Stomach (tissue), 9 donors: ENCODE data around the gene RYR3. TPM values are rescaled to one million over a fixed set of nuclear protein-coding genes. Genes with fewer than 3 reads are reported as not detected.

ENCODE experiments used
- DNase-seq, 2 donors: peaks; one replicate each; pipeline versions ENCODE4 v3.0.0 to v3.0.0-alpha.2; 2013 to 2019
- H3K27ac ChIP-seq, 5 donors: fragments of 200-600 bp in 4 of 5; sonication (generic) in 4 of 5; one replicate each; pipeline ENCODE4 v1.5.1; 2013 to 2019; ENCODE audit warnings: mild to moderate bottlenecking in 1 of 5, moderate library complexity in 1 of 5
- H3K27me3 ChIP-seq, 3 donors: fragments of 200-600 bp; sonication (generic); one replicate each; pipeline ENCODE4 v1.5.1; 2017 to 2019; ENCODE audit warnings: mixed run types in 1 of 3
- H3K36me3 ChIP-seq, 4 donors: fragments of 200-600 bp; sonication (generic); 1 replicate in 3 of 4; 2 replicates in 1 of 4; pipeline ENCODE4 v1.5.1; 2016 to 2019
- H3K4me1 ChIP-seq, 4 donors: fragments of 200-600 bp; sonication (generic); one replicate each; pipeline ENCODE4 v1.5.1; 2016 to 2019
- H3K4me3 ChIP-seq, 4 donors: fragments of 200-600 bp; sonication (generic) in 3 of 4; one replicate each; pipeline ENCODE4 v1.5.1; 2016 to 2019; ENCODE audit warnings: mild to moderate bottlenecking in 1 of 4
- H3K9me3 ChIP-seq, 4 donors: fragments of 200-600 bp; sonication (generic); one replicate each; pipeline ENCODE4 v1.5.1; 2016 to 2019
- EP300 ChIP-seq: sonication (generic); formaldehyde crosslinking; IDR thresholded peaks from one replicate; pipeline ENCODE4 v1.6.1; 2017; ENCODE audit warnings: antibody characterized with exemption
- POLR2A ChIP-seq, 4 donors: fragments of 450-650 bp; IDR thresholded peaks; one replicate each; pipeline ENCODE4 v1.6.1; 2016; ENCODE audit warnings: antibody characterized with exemption in 4 of 4, control low read depth in 2 of 4, mild to moderate bottlenecking in 1 of 4, moderate library complexity in 1 of 4
- POLR2AphosphoS5 ChIP-seq, 3 donors: sonication (generic); formaldehyde crosslinking; IDR thresholded peaks; one replicate each; pipeline ENCODE4 v1.6.1; 2016; ENCODE audit warnings: antibody characterized with exemption in 3 of 3
- WGBS, 5 donors: extraction: QIAGEN DNeasy Blood & Tissue Kit in 3 of 5; methylation state at CpG; one replicate each; pipeline versions ENCODE4 v1.1.5 to v1.1.7; 2013 to 2018; 5-methylcytosine and 5-hydroxymethylcytosine counted together
- intact Hi-C: fragments of 100-400 bp; cut with DNase I; formaldehyde crosslinking; loops from one replicate; pipeline ENCODE4 v1.15.1; 2023; ENCODE audit warnings: low total_unique reads
- polyA plus RNA-seq, 3 donors: library from polyadenylated mRNA; stranded (reverse); fragments of 200-250 nt; gene quantifications; one replicate each; pipeline ENCODE4 v1.2.3, GENCODE V29; 2013
- total RNA-seq, 5 donors: library from RNA; depleted of rRNA; stranded (reverse); fragments of >200 nt; gene quantifications; one replicate each; pipeline versions ENCODE4 v1.1.0 to v1.2.3, GENCODE V29; 2014 to 2016
- TF ChIP-seq, protein P1 (sequence below), 7 experiments: fragments of 450-650 bp in 4 of 7; fragments of 200-600 bp in 3 of 7; sonication (generic) in 3 of 7; IDR thresholded peaks; one replicate each; pipeline ENCODE4 v1.5.1; 2016 to 2019; ENCODE audit warnings: antibody characterized with exemption in 7 of 7, control low read depth in 2 of 7, mild to moderate bottlenecking in 1 of 7
- donor health status: healthy with polysubstance abuse.
- donor health status: Bipolar disorder and iron deficiency.
- donor health status: healthy.

RYR3 gene
- total and polyA plus RNA-seq, 8 donors: 0.12 to 36.2 (median 4.0) TPM

DNA sequence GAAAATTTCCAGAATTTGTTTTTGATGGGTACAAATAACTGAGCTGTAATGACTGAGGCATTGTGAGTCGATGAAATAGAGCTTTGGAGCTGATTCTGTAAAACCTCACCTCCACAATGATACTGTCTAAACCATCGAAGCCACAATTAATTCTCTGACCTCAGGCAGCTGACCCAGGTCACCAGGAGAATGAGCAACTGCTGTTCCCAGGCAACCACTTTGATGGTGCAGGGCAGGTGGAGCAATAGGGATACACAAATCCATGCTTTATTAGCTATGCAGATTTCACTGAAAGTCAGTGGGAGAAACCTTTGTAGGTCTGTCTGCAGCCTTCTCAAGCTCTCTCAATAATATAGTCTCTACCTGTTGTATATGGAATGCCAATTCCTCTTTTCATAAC is 204.4 kb downstream of the RYR3 start:
- no peak for DNase-seq
- Histone ChIP-seq H3K36me3 (no peaks in the 10 kb centered on the region), H3K4me3 (no peak overlapping the region), H3K9me3 (no peaks in the 10 kb centered on the region), H3K27ac (no peak overlapping the region), H3K27me3 (no peaks in the 10 kb centered on the region), H3K4me1 (no peaks in the 10 kb centered on the region)
- TF ChIP-seq, protein P1, sequence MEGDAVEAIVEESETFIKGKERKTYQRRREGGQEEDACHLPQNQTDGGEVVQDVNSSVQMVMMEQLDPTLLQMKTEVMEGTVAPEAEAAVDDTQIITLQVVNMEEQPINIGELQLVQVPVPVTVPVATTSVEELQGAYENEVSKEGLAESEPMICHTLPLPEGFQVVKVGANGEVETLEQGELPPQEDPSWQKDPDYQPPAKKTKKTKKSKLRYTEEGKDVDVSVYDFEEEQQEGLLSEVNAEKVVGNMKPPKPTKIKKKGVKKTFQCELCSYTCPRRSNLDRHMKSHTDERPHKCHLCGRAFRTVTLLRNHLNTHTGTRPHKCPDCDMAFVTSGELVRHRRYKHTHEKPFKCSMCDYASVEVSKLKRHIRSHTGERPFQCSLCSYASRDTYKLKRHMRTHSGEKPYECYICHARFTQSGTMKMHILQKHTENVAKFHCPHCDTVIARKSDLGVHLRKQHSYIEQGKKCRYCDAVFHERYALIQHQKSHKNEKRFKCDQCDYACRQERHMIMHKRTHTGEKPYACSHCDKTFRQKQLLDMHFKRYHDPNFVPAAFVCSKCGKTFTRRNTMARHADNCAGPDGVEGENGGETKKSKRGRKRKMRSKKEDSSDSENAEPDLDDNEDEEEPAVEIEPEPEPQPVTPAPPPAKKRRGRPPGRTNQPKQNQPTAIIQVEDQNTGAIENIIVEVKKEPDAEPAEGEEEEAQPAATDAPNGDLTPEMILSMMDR (IDR thresholded peaks at IDR 0.05): no peak
- TF ChIP-seq EP300: no peak
- TF ChIP-seq POLR2AphosphoS5 (IDR thresholded peaks at IDR 0.05): no peak
- TF ChIP-seq POLR2A (IDR thresholded peaks at IDR 0.05): no peak
- intact Hi-C loops: no loop called here
- 40 to 71% (median 55%) methylated on average over 2 of the region's 2 CpGs for WGBS, 5 donors

DNA sequence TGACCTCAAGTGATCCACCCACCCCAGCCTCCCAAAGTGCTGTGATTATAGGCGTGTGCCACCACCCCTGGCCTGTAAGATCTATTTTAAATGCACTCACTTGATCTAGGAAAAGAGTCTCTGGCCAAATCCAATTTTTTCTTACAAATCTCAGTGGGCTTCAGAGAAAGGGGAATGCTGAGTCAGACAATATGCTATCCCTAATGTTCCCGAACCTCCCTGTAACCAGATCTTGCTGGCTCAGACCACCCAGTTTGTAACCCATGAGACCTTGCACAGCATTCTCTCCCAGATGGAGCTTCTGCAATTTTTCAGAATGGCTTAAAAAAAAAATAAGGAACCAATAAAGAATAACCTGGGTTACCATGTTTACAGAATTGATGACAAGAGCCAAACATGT is 205.8 kb downstream of the RYR3 start:
- 61 to 80% (median 70%) methylated on average over 2 of the region's 2 CpGs for WGBS, 5 donors
- intact Hi-C loops: no loop called here
- no peaks in the 10 kb centered on the region for H3K27me3 ChIP-seq
- no peak for TF ChIP-seq EP300
- TF ChIP-seq POLR2A (IDR thresholded peaks at IDR 0.05): no peak
- H3K4me1 ChIP-seq: no peaks in the 10 kb centered on the region
- H3K27ac ChIP-seq: no peak overlapping the region
- no peak for DNase-seq
- H3K4me3 ChIP-seq: no peak overlapping the region
- no peaks in the 10 kb centered on the region for H3K36me3 ChIP-seq
- no peaks in the 10 kb centered on the region for H3K9me3 ChIP-seq

DNA sequence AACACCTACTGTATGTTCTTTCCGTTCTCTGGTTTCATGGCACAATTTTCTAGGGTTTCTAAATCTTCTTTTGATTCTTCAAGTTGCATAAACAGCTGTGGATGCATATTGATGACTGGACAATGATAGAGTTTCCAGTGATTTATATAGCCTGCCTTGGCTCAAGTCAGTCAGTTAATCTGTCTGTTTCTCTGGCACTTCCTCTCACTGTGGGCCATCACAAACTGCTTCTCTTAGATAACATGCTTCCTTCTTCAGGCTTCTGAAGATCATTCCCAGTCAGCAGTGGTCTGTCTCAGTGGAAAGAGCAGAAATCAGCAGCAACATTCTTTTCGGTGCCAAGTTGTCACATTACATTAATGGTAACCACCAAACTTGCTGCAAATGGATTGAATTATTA is 207.2 kb downstream of the RYR3 start:
- H3K4me1 ChIP-seq: no peaks in the 10 kb centered on the region

DNA sequence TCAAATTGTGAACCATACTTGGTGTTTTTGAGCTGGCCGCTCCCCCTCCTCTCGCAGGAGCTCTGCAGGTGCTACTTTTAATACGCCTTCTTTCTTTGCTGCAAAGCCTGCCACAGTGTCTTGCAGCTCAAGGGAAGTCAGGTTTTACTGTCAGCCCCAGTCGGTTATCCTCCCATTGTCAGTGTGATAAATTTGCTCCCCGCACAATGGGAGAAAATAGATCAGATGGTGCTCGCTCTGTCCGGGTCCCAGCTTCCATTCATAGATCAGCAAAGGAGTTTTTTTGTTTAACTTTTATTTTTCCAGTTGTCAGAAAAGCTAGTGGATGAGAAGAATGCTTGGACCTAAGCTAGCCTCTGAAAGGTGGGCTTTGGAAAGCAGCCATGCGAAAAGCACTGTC is 207.7 kb downstream of the RYR3 start:
- WGBS, 5 donors: 72 to 79% (median 73%) methylated on average over 8 of the region's 8 CpGs
- Histone ChIP-seq H3K27ac (no peak overlapping the region), H3K27me3 (no peaks in the 10 kb centered on the region), H3K36me3 (no peaks in the 10 kb centered on the region), H3K4me1 (no peaks in the 10 kb centered on the region), H3K4me3 (no peak overlapping the region), H3K9me3 (no peaks in the 10 kb centered on the region)
- no peak for DNase-seq
- intact Hi-C loops: no loop called here
- TF ChIP-seq POLR2A (IDR thresholded peaks at IDR 0.05): no peak
- TF ChIP-seq POLR2AphosphoS5 (IDR thresholded peaks at IDR 0.05): no peak
- TF ChIP-seq, protein P1 (IDR thresholded peaks at IDR 0.05): no peak
- TF ChIP-seq EP300: no peak

More for the DNA sequence above, 207.2 kb downstream of the RYR3 start:
- intact Hi-C loops: no loop called here
- TF ChIP-seq POLR2A (IDR thresholded peaks at IDR 0.05) (no peak), POLR2AphosphoS5 (IDR thresholded peaks at IDR 0.05) (no peak), EP300 (no peak)
- TF ChIP-seq, protein P1 (IDR thresholded peaks at IDR 0.05): no peak
- 42 to 75% (median 65%) methylated on average over 2 of the region's 2 CpGs for WGBS, 5 donors
- H3K36me3 ChIP-seq: no peaks in the 10 kb centered on the region
- no peaks in the 10 kb centered on the region for H3K27me3 ChIP-seq
- no peak overlapping the region for H3K27ac ChIP-seq
- no peaks in the 10 kb centered on the region for H3K9me3 ChIP-seq
- no peak overlapping the region for H3K4me3 ChIP-seq
- DNase-seq: no peak

DNA sequence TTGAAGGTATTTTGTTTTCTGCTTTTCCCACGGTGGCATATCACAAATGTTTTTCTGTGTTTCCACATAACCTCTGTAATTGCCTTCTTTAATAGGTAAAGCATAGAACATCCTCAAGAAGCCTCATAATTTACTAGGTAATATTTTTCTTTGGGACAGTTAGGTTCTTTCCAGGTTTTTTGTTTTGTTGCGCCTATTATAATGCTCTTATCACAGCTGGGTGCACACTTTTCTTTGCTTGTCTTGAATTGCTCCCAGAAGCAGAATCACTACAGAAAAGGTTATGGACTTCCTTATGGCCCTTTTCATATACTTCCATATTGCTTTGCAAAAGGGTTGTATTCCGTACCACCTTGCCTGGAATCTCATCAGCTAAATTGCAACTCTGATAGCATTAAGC is 213.5 kb downstream of the RYR3 start:
- DNase-seq: no peak
- TF ChIP-seq EP300 (no peak), POLR2A (IDR thresholded peaks at IDR 0.05) (no peak), POLR2AphosphoS5 (IDR thresholded peaks at IDR 0.05) (no peak)
- H3K27ac ChIP-seq: no peak overlapping the region
- no peaks in the 10 kb centered on the region for H3K9me3 ChIP-seq
- no peaks in the 10 kb centered on the region for H3K36me3 ChIP-seq
- 81 to 90% (median 87%) methylated on average over 3 of the region's 3 CpGs for WGBS, 5 donors
- H3K4me1 ChIP-seq: no peaks in the 10 kb centered on the region
- H3K4me3 ChIP-seq: no peak overlapping the region
- H3K27me3 ChIP-seq: no peaks in the 10 kb centered on the region
- intact Hi-C loops: no loop called here
